VCaP (cell line): ENCODE data around the gene PAPSS1.

ENCODE experiments used
- H3K27ac ChIP-seq: fragments of 450-650 bp; 2 replicates; pipeline ENCODE4 v1.5.1; 2017
- CTCF ChIP-seq: fragments of 450-650 bp; conservative IDR thresholded peaks from 2 replicates; pipeline ENCODE4 v1.5.1; 2017; ENCODE audit warnings: mild to moderate bottlenecking, moderate library complexity

PAPSS1 gene

GRCh38 chr4:107622006-107622405, 98.0 kb downstream of the PAPSS1 start:
- H3K27ac ChIP-seq = no peak overlapping the region
- no peak for TF ChIP-seq CTCF

- H3K27ac ChIP-seq = no peak overlapping the region; the same call in 1 of the 2 replicates
- TF ChIP-seq CTCF = no peak
These were observed 100.3 kb downstream of the PAPSS1 start for GRCh38 chr4:107619731-107620130.

DNA sequence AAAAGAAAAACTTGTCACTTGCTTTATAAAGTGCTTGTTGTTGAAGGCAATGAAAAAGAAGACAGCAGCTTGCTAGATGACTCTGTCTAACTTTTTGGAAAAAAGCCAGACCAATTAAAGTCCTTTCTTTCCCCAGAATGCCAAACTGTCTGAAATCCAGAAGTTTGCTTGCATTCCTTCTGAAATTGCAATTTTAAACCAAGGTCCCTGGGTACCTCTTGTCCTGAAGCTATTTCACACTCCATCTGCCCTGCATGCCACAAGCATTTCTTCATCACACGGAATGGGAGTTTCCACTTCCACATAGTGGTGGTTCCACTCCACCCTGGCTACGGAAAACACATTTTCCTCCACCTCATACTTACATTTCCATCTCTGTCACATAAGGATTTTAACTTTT, 101.0 kb downstream of the PAPSS1 start:
- no peak for TF ChIP-seq CTCF
- H3K27ac ChIP-seq = no peak overlapping the region; the same call in 1 of the 2 replicates

GRCh38 chr4:107618656-107619055, 101.4 kb downstream of the PAPSS1 start:
- H3K27ac ChIP-seq = no peak overlapping the region; the same call in 1 of the 2 replicates

DNA sequence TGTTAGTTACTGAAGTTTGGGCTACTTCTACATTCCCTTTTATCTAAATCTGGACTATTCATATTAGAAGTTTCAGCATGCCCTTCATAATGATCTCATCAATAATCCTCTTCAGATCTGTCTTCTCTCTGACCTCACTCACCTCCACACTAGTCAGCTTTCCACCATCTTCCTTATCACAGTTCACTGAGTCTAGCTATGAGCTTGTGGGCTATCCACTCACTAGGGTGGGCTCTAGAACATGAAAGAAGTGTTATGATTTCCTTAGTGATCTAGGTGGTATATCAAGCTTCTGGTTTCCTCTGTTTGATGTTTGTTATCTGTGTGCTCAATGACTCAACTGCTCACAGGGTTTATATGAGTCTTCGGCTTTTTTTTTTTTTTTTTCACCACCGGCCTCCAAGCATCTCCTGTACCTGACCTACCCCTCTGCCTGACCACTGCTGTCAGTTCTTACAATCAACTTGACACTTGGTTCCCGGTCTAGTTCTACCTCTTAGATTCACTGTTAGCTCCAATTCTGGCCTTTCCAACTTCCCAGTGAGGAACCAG, 103.1 kb downstream of the PAPSS1 start:
- no peak for TF ChIP-seq CTCF
- no peak overlapping the region for H3K27ac ChIP-seq

More at GRCh38 chr4:107618656-107619055, 101.4 kb downstream of the PAPSS1 start:
- TF ChIP-seq CTCF = no peak

- no peak for TF ChIP-seq CTCF
- H3K27ac ChIP-seq = 0 out of 2 replicates have a peak overlapping the region, but pooled peaks have one; percentile 22
These were observed 104.2 kb downstream of the PAPSS1 start for GRCh38 chr4:107615809-107616208.

DNA sequence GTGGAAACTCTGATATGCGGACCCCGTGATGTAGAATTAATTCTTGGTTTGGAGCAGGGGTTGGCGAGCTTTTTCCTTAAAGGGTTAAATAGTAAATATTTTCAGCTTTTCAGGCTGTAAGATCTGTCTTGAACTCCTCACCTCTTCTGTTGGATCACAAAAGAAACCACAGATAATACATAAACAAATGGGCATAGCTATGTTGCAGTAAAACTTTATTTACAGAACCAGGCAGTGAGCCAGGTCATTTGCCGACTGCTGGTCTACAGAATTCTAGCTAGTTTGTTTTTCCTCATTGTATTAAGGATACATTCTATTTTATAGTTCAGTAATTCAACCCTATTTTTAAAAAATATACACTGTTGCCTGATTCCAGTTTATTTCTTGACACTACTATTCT, 116.6 kb downstream of the PAPSS1 start:
- peak overlapping the region; percentile 72 for H3K27ac ChIP-seq

More for the DNA sequence above, 116.6 kb downstream of the PAPSS1 start:
- no peak for TF ChIP-seq CTCF
